Jurkat, Clone E6-1 (cell line): Measurements from ENCODE around the gene FANK1.
"Not testable (repeated sequence)": the region's sequence is repeated elsewhere in the genome, so short reads cannot be mapped to it uniquely, and the experiment has no call there.

ENCODE experiments used
- DNase-seq: peaks from one replicate; pipeline ENCODE4 v3.0.0-alpha.2; 2011; ENCODE audit warnings: low read depth, low spot score
- H3K4me3 ChIP-seq: 2 replicates; pipeline ENCODE4 v1.5.1; 2011; ENCODE audit warnings: mild to moderate bottlenecking, low read length, control low read depth, moderate library complexity

Gene FANK1

GRCh38 chr10:125883211-125883610, 13.2 kb upstream of the FANK1 start:
- H3K4me3 ChIP-seq: no peak overlapping the region
- DNase-seq: no peak

- DNase-seq: no peak
- H3K4me3 ChIP-seq: no peak overlapping the region
Measured at GRCh38 chr10:125886914-125887512, 9.4 kb upstream of the FANK1 start.

- DNase-seq, H3K4me3 ChIP-seq: not testable (repeated sequence)
Measured at GRCh38 chr10:125889441-125889840, 6.9 kb upstream of the FANK1 start.

GRCh38 chr10:125892402-125892801, 4.0 kb upstream of the FANK1 start:
- DNase-seq, H3K4me3 ChIP-seq: not testable (repeated sequence)

- not testable (repeated sequence) for H3K4me3 ChIP-seq, DNase-seq
Measured at GRCh38 chr10:125894176-125894575, 2.2 kb upstream of the FANK1 start.

GRCh38 chr10:125895130-125896087, 955 bp upstream of the FANK1 start:
- DNase-seq: not testable (repeated sequence)

GRCh38 chr10:125897317-125897716, 953 bp downstream of the FANK1 start:
- not testable (repeated sequence) for DNase-seq, H3K4me3 ChIP-seq

More at GRCh38 chr10:125895130-125896087, 955 bp upstream of the FANK1 start:
- H3K4me3 ChIP-seq: not testable (repeated sequence)

- not testable (repeated sequence) for DNase-seq, H3K4me3 ChIP-seq
Measured at GRCh38 chr10:125900963-125901362, 4.6 kb downstream of the FANK1 start.

GRCh38 chr10:125903135-125903640, 6.8 kb downstream of the FANK1 start:
- not testable (repeated sequence) for H3K4me3 ChIP-seq, DNase-seq

- H3K4me3 ChIP-seq, DNase-seq: not testable (repeated sequence)
Measured at GRCh38 chr10:125905069-125905994, 9.0 kb downstream of the FANK1 start.

GRCh38 chr10:125907598-125907997, 11.2 kb downstream of the FANK1 start:
- not testable (repeated sequence) for H3K4me3 ChIP-seq, DNase-seq

GRCh38 chr10:125908813-125909212, 12.4 kb downstream of the FANK1 start:
- H3K4me3 ChIP-seq, DNase-seq: not testable (repeated sequence)

GRCh38 chr10:125909491-125909890, 13.1 kb downstream of the FANK1 start:
- not testable (repeated sequence) for DNase-seq, H3K4me3 ChIP-seq

GRCh38 chr10:125911145-125911544, 14.8 kb downstream of the FANK1 start:
- no peak overlapping the region for H3K4me3 ChIP-seq
- DNase-seq: no peak

GRCh38 chr10:125911990-125912389, 15.6 kb downstream of the FANK1 start:
- DNase-seq: no peak
- no peak overlapping the region for H3K4me3 ChIP-seq

- DNase-seq, H3K4me3 ChIP-seq: not testable (repeated sequence)
Measured at GRCh38 chr10:125913277-125913676, 16.9 kb downstream of the FANK1 start.

- no peak overlapping the region for H3K4me3 ChIP-seq
- no peak for DNase-seq
Measured at GRCh38 chr10:125916977-125917376, 20.6 kb downstream of the FANK1 start.

GRCh38 chr10:125917704-125918361, 21.5 kb downstream of the FANK1 start:
- DNase-seq, H3K4me3 ChIP-seq: not testable (repeated sequence)
